ENCODE results near the gene MCL1.

The MCL1 gene

GRCh38 chr1:150548324-150548631 is 31.1 kb downstream of the MCL1 start:
- ChIA-PET POLR2A (interaction anchor here (0.9 to 2.5 kb wide), 6 partner anchors 10 to 149 kb away, joined by 3 to 10 read pairs (median 4); partner anchors contain the start of genes ENSA, GOLPH3L and MCL1), CTCF (interaction anchor here (0.5 to 8.8 kb wide), 6 partner anchors 9 to 70 kb away, joined by 3 to 73 read pairs (median 5); no protein-coding TSS in a partner anchor)
- H3K4me3 ChIP-seq (ENCODE audit: low read depth, low read length): peak overlapping the region; percentile 50; the same call in 1 of the 2 replicates
- no peaks in the 10 kb centered on the region for H3K36me3 ChIP-seq (ENCODE audit: control insufficient read depth in 2 of 2, insufficient read depth in 1 of 2, low read length in 2 of 2)
- no peaks in the 10 kb centered on the region; the same call in 1 of the 2 replicates for H3K4me1 ChIP-seq (ENCODE audit: control insufficient read depth, insufficient read depth, low read length)
- TF ChIP-seq ZFHX2 (tag by site-specific recombination; conservative IDR thresholded peaks at IDR 0.05): no peak
- TF ChIP-seq ZNF488 (tag by site-specific recombination; IDR thresholded peaks at IDR 0.05): no peak
- no peak for TF ChIP-seq BCL6B (tag by site-specific recombination; IDR thresholded peaks at IDR 0.05)
- TF ChIP-seq SALL2 (tag by site-specific recombination; IDR thresholded peaks at IDR 0.05; ENCODE audit: borderline replicate concordance): no peak
- TF ChIP-seq ZNF18 (tag by site-specific recombination; IDR thresholded peaks at IDR 0.05): no peak
- TF ChIP-seq ZNF658 (tag by site-specific recombination; IDR thresholded peaks at IDR 0.05): no peak
- TF ChIP-seq ZNF155 (tag by site-specific recombination; IDR thresholded peaks at IDR 0.05): no peak
- TF ChIP-seq ZNF362 (tag by site-specific recombination; IDR thresholded peaks at IDR 0.05): no peak
- no peak for TF ChIP-seq ZBTB8A (tag by site-specific recombination; IDR thresholded peaks at IDR 0.05)
- no peak for TF ChIP-seq ZNF292 (tag by site-specific recombination; IDR thresholded peaks at IDR 0.05; ENCODE audit: borderline replicate concordance, low read depth)
- no peak for TF ChIP-seq ZNF223 (tag by site-specific recombination; IDR thresholded peaks at IDR 0.05)
- TF ChIP-seq ZBTB21 (tag by site-specific recombination; IDR thresholded peaks at IDR 0.05): no peak
- TF ChIP-seq SP3 (tag by site-specific recombination; IDR thresholded peaks at IDR 0.05): no peak
- no peak for TF ChIP-seq GLIS2 (tag by site-specific recombination; IDR thresholded peaks at IDR 0.05)
- TF ChIP-seq KLF10 (tag by site-specific recombination; IDR thresholded peaks at IDR 0.05): no peak
- no peak for TF ChIP-seq ZNF792 (tag by site-specific recombination; IDR thresholded peaks at IDR 0.05)
- no peak for TF ChIP-seq ZNF449 (tag by site-specific recombination; IDR thresholded peaks at IDR 0.05)
- TF ChIP-seq ZNF37A (tag by site-specific recombination; IDR thresholded peaks at IDR 0.05): no peak
- TF ChIP-seq ZNF585B (tag by site-specific recombination; IDR thresholded peaks at IDR 0.05): no peak
- H3K27ac ChIP-seq (ENCODE audit: extremely low read depth, low read depth, low read length): no peak overlapping the region
- H3K9me3 ChIP-seq (ENCODE audit: control insufficient read depth, insufficient read depth, low read depth, low read length): no peaks in the 10 kb centered on the region

- Histone ChIP-seq H3K27ac (ENCODE audit: extremely low read depth, low read depth, low read length) (no peak overlapping the region), H3K9me3 (ENCODE audit: control insufficient read depth, insufficient read depth, low read depth, low read length) (no peaks in the 10 kb centered on the region), H3K36me3 (ENCODE audit: control insufficient read depth in 2 of 2, insufficient read depth in 1 of 2, low read length in 2 of 2) (no peaks in the 10 kb centered on the region), H3K4me3 (ENCODE audit: low read depth, low read length) (no peak overlapping the region), H3K4me1 (ENCODE audit: control insufficient read depth, insufficient read depth, low read length) (no peaks in the 10 kb centered on the region; the same call in 1 of the 2 replicates)
- TF ChIP-seq ZNF473 (tag by site-specific recombination; IDR thresholded peaks at IDR 0.05) (no peak), EGR2 (tag by site-specific recombination; IDR thresholded peaks at IDR 0.05; ENCODE audit: low read depth) (0 out of 2 replicates have a peak, but pooled peaks have one; percentile 17)
- ChIA-PET POLR2A (no interaction called here), CTCF (interaction anchor here (3.0 to 8.8 kb wide), 2 partner anchors 13 kb away, joined by 13 to 73 read pairs; no protein-coding TSS in a partner anchor)
Observed at GRCh38 chr1:150546294-150546937, 33.0 kb downstream of the MCL1 start.

All from HEK293 (cell line).